OCI-LY3 (cell line): ENCODE data around the gene TREML4.

Experiments
- H2AFZ ChIP-seq: fragments of 200-600, 300-600 bp; shearing (Covaris generic); 2 replicates; pipeline ENCODE4 v1.6.0; 2014; ENCODE audit warnings: antibody characterized with exemption, low read depth, low read length
- H3K27ac ChIP-seq: fragments of 200-600, 300-600 bp; sonication (generic); 2 replicates; pipeline ENCODE4 v1.5.1; 2014; ENCODE audit warnings: mild to moderate bottlenecking, low read length, moderate library complexity, mixed read lengths
- H3K27me3 ChIP-seq: fragments of 200-600, 300-600 bp; sonication (generic); 2 replicates; pipeline ENCODE4 v1.6.1; 2014; ENCODE audit warnings: low read depth, low read length, mixed read lengths
- H3K36me3 ChIP-seq: fragments of 200-600, 300-600 bp; sonication (generic); replicated peaks from 2 replicates; pipeline ENCODE3; 2014; ENCODE audit warnings: low read depth, low read length, mixed read lengths
- H3K4me1 ChIP-seq: fragments of 300-600, 200-600 bp; sonication (generic); 2 replicates; pipeline ENCODE4 v1.6.1; 2014; ENCODE audit warnings: low read length, mixed read lengths
- H3K4me2 ChIP-seq: fragments of 200-600, 300-600 bp; sonication (generic); 2 replicates; pipeline ENCODE4 v1.6.1; 2014; ENCODE audit warnings: low read length, mixed read lengths
- H3K4me3 ChIP-seq: fragments of 300-600, 200-600 bp; sonication (generic); 2 replicates; pipeline ENCODE4 v1.5.1; 2014; ENCODE audit warnings: antibody characterized with exemption, mild to moderate bottlenecking, low read length, moderate library complexity
- H3K79me2 ChIP-seq: fragments of 300-600, 200-600 bp; shearing (Covaris generic); 2 replicates; pipeline ENCODE4 v1.6.1; 2014; ENCODE audit warnings: mild to moderate bottlenecking, low read length, mixed read lengths
- H3K9ac ChIP-seq: fragments of 300-600, 200-600 bp; shearing (Covaris generic); 2 replicates; pipeline ENCODE4 v1.6.0; 2014; ENCODE audit warnings: mild to moderate bottlenecking, low read length, moderate library complexity
- H3K9me3 ChIP-seq: fragments of 200-600, 300-600 bp; shearing (Covaris generic); 2 replicates; pipeline ENCODE4 v1.6.1; 2014; ENCODE audit warnings: low read length, mixed read lengths; ENCODE audit not compliant: insufficient read depth
- H4K20me1 ChIP-seq: fragments of 200-600, 300-600 bp; sonication (generic); 2 replicates; pipeline ENCODE4 v1.6.1; 2016; ENCODE audit warnings: low read length, mixed read lengths; ENCODE audit not compliant: insufficient read depth
- EZH2phosphoT487 ChIP-seq: fragments of 200-600 bp; shearing (Covaris generic); IDR thresholded peaks from 2 replicates; pipeline ENCODE4 v1.6.1; 2018; ENCODE audit warnings: antibody characterized with exemption, mixed run types, low read depth
- TF ChIP-seq, protein P1 (sequence below): fragments of 200-600, 300-600 bp; sonication (generic); IDR thresholded peaks from 2 replicates; pipeline ENCODE4 v1.5.1; 2014; ENCODE audit warnings: antibody characterized with exemption, low read length, low read depth

Gene TREML4

DNA sequence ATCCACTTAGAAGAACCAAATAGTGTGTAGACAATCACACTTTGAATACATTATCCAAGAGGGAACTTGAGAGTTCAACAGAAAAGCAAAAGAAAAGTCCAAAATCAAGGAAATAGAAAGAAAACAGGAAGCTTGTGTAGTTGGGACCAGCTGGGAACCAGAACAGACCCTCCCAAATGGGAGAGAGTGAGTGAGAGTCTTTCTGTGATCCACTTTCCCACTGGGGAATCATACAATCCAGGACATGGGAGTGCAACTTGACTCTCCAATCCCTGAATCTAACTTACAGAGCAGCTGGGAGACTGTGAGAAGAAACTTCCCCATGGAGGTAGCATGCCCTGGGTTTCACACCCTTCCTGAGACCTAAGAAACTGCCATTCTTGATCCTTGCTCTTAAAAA, 27.0 kb downstream of the TREML4 start:
- H3K79me2 ChIP-seq: no peaks in the 10 kb centered on the region
- no peak overlapping the region for H3K27ac ChIP-seq
- H3K4me3 ChIP-seq: no peak overlapping the region
- no peak for TF ChIP-seq EZH2phosphoT487
- TF ChIP-seq, protein P1, sequence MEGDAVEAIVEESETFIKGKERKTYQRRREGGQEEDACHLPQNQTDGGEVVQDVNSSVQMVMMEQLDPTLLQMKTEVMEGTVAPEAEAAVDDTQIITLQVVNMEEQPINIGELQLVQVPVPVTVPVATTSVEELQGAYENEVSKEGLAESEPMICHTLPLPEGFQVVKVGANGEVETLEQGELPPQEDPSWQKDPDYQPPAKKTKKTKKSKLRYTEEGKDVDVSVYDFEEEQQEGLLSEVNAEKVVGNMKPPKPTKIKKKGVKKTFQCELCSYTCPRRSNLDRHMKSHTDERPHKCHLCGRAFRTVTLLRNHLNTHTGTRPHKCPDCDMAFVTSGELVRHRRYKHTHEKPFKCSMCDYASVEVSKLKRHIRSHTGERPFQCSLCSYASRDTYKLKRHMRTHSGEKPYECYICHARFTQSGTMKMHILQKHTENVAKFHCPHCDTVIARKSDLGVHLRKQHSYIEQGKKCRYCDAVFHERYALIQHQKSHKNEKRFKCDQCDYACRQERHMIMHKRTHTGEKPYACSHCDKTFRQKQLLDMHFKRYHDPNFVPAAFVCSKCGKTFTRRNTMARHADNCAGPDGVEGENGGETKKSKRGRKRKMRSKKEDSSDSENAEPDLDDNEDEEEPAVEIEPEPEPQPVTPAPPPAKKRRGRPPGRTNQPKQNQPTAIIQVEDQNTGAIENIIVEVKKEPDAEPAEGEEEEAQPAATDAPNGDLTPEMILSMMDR: no peak
- H3K4me2 ChIP-seq: no peak overlapping the region
- H3K9ac ChIP-seq: no peak overlapping the region
- H3K9me3 ChIP-seq: no peaks in the 10 kb centered on the region
- H3K27me3 ChIP-seq: peaks cover 19% of the 10 kb centered on the region
- no peak overlapping the region for H2AFZ ChIP-seq
- H3K36me3 ChIP-seq: no peaks in the 10 kb centered on the region
- H3K4me1 ChIP-seq: no peaks in the 10 kb centered on the region
- no peaks in the 10 kb centered on the region for H4K20me1 ChIP-seq

DNA sequence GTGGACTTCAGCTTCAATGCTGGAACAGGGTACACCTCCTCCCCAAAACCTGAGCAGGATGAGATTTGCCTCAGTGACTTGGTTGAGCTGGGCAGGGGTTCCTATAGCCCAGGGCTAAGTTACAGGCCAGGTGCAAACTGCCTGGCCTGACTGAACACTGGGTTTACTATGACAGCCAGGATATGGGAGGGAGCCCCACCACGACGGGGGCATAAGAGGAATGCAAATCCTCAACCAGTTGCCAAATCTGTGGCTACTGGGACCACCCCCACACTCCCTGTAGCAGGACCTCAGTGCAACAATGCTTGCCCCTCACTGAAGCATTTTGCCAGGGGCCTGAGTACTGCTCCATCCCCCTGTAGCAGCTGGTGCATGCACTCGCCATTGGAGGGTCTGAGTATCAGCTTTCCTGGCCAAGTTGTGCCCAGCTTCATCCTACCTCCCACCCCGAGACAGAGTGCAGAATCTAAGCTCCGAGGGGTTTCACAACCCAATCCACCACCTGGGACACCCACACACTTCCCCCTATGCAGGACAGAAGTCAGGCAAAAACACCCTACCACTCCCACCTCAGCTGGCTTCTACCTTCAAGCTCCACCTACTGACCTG, 27.6 kb downstream of the TREML4 start:
- Histone ChIP-seq H4K20me1 (no peaks in the 10 kb centered on the region), H3K9ac (no peak overlapping the region), H3K27me3 (peaks cover 18% of the 10 kb centered on the region)

DNA sequence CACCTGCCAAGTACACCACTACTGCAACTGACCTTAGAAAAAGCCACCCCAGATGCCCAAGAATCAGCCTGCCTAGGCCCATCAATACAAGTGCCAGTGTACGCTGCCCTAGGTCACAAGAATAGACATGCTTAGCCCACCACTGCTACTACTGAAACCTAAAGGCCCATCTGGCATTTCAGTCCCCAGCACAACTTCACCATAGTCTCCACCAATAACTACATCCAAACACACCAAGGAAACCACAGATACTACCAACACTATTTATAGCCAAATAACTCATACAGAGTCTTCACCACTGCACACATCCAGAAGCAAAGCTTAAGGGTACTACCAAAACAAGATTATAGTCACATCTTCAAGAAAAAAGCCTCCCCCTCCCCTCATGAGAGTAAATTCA, 28.2 kb downstream of the TREML4 start:
- H4K20me1 ChIP-seq: no peaks in the 10 kb centered on the region
- no peaks in the 10 kb centered on the region for H3K79me2 ChIP-seq
- peaks cover 14% of the 10 kb centered on the region for H3K27me3 ChIP-seq
- H3K4me2 ChIP-seq: no peak overlapping the region
- peaks cover 8% of the 10 kb centered on the region for H3K9me3 ChIP-seq
- TF ChIP-seq, protein P1: no peak
- no peak for TF ChIP-seq EZH2phosphoT487
- no peak overlapping the region for H3K27ac ChIP-seq
- no peak overlapping the region for H2AFZ ChIP-seq
- H3K9ac ChIP-seq: no peak overlapping the region
- H3K36me3 ChIP-seq: no peaks in the 10 kb centered on the region
- H3K4me1 ChIP-seq: no peaks in the 10 kb centered on the region
- no peak overlapping the region for H3K4me3 ChIP-seq

More for the DNA sequence above, 27.6 kb downstream of the TREML4 start:
- Histone ChIP-seq H3K4me2 (no peak overlapping the region), H2AFZ (no peak overlapping the region), H3K9me3 (peaks cover 3% of the 10 kb centered on the region; the same call in 1 of the 2 replicates), H3K4me3 (no peak overlapping the region), H3K36me3 (no peaks in the 10 kb centered on the region), H3K4me1 (no peaks in the 10 kb centered on the region), H3K27ac (no peak overlapping the region), H3K79me2 (no peaks in the 10 kb centered on the region)
- TF ChIP-seq EZH2phosphoT487: no peak
- TF ChIP-seq, protein P1: no peak

- Histone ChIP-seq H3K9me3 (peaks cover 14% of the 10 kb centered on the region), H2AFZ (no peak overlapping the region), H3K27ac (no peak overlapping the region), H3K9ac (no peak overlapping the region), H3K4me3 (no peak overlapping the region), H3K27me3 (peaks cover 9% of the 10 kb centered on the region), H4K20me1 (no peaks in the 10 kb centered on the region), H3K36me3 (no peaks in the 10 kb centered on the region), H3K4me1 (no peaks in the 10 kb centered on the region), H3K79me2 (no peaks in the 10 kb centered on the region), H3K4me2 (no peak overlapping the region)
- no peak for TF ChIP-seq EZH2phosphoT487
- TF ChIP-seq, protein P1: no peak
Observed at GRCh38 chr6:41257369-41258195, 29.4 kb downstream of the TREML4 start.
